Colon (tissue), 2 donors: Measurements from ENCODE around the gene NRG3.

Experiments
- FAIRE-seq: peaks from 2 replicates; lab custom pipeline; 2012; peaks lifted over from hg19 to GRCh38; lab: Jason Lieb, UNC
- donor health status: control.
- donor health status: control.

NRG3 gene

DNA sequence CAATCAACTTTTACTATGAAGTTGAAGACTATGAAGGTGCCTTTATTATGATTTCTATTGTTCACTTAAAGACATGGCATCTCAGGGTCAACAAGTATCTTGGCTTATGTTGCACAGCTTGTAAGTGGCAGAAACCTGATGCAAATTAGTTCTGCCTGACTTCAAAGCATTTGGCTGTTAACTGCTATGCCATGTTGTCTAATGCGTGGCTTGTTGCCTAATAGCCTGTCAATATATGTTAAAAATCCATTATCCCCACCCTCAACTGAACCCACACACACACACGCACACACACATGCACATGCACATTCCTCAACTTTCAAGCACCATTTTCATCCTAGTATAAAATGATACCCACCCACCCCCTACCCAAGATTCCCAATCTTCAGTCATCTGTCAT is 217.1 kb downstream of the NRG3 start:
- no peak for FAIRE-seq

DNA sequence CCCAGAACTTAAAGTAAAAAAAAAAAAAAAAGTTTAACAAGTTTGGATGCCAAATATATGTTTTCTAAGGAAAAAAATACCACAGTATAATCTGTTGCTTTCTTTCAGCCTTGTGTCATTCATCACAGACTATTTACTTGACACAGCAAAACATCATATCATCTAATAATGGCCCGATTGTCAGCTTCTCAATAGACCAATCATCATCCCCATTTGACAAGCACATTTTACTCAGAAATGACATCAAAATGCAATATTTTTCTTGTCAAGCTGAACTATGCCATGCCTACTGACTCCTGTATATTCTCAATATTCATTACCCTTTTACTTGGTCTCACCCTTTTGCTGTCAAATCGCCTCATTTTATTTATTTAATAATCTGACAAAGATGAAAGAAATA is 249.7 kb downstream of the NRG3 start:
- FAIRE-seq, result no peak

DNA sequence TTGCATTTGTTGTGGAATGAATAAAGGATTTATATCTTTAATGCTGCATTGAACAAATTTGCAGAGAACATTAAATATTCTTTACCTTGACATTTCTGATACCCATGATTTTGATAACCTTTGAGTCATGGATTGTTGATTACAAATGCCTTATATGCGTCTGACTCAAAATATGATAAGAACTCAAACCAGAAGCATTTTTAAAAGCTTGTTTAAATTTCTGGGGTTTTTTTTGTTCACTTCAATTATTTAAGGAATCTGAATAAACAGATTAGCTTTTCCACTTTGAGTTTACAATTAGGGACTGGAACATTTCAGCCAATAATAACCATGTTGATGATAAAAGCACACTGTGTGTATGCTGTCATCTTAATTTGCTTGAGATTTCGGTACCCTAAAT is 253.5 kb downstream of the NRG3 start:
- no peak for FAIRE-seq

DNA sequence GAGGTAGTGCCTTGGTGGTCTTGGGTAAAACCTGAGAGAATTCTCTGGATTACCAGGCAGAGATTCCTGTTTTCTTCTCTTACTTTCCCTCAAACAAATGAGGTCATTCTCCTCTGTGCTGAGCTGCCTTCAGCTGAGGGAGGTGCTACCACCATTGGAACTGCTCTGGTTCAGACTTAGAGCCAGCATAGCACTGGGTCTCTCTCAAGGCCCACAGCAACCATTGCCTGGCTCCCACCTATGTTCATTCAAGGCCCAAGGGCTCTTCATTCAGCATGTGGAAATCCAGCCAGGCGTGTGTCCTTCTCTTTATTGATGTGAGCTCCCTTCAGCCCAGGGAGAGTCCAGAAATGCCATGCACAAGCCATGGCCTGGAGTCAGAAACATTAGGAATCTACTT is 261.1 kb downstream of the NRG3 start:
- FAIRE-seq, result no peak

DNA sequence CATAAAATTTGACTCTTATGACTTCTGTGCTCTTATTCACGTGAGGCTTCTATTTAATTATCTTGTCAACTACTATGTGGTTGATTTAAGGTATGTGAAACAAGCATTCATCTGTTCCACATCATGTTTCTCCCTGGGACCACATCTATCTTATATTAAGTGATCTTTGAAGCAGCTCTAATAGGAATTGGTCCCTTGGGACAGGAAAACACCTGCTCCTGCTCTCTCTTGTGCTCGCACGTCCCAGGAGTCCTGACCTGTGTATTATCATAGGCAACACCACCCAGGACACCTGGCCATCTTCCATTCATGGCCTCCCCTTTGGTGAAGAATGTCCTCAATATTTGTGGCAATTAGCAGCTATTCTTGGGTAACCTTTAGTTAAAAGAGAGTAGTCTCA is 269.2 kb downstream of the NRG3 start:
- FAIRE-seq, result no peak

DNA sequence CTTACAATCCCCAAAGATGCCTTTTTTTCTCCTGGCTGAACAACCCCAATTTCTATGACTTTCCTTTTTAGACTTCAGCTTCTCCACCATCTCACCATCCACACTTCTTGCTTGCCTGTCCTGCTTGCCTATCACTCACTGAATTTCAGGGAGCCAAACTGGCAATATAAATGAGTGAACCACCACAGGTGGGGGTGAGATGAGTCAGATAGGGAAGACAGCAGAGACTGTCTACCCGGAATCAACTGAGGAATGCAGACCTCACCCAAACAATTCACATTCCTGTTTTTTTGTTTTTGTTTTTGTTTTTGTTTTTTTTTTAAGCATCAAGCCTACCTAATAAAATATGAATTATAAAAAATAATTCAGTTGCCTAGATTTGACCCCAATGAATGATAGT is 273.8 kb downstream of the NRG3 start:
- FAIRE-seq, result no peak

DNA sequence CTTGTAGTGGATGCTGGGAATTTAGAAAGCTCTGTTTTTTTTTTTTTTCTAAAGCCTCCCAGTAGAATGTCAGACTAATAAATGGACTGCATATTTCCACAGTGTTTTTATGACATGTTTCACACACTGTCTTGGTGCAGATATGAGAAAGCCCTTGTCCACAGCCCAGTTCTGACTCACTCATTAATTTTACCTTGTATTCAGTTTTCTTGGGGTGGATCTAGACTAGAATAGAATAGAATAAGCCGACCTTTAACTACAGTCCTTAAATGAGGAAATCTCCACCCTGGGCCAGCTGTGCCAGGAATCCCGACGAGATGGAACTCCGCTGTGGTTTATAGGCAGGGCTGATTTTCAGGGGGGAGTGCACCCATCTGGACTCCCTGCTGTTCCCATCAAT is 274.7 kb downstream of the NRG3 start:
- no peak for FAIRE-seq

DNA sequence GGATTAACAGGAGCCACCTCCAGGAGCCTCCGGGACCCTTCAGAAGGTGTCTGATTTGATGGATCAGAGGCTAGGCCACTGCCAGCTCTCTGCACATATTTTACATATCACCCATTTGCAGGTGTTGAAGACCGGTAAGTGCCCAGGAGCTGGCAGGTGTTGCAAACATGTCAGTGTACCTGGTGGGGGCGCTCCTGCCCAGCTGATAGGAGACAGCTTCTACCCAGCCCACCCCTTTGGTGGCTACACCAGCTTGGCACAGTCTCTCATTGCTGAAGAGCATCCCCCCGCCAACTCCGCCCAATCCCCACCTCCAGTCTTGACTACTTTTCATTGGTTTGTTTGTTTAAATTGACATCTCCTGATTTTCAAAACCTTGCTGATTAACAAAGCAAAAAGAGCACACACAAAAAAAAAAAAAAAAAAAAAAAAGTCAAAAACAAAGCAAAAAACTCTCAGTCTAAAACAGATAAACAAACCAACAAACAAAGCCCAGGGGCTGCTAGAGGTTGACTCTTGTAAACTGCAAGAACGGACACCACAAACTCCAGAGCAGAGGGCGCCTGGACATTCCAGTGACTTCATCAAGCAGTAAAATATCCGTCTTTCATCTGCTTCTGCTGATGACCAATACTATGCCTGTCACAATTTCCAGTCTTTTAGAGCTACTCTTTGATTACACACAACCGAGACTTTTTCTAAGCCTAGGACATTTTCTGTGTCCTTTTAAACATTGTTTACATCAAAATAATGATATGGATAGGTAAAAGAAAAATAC is 275.3 kb downstream of the NRG3 start:
- no peak for FAIRE-seq

DNA sequence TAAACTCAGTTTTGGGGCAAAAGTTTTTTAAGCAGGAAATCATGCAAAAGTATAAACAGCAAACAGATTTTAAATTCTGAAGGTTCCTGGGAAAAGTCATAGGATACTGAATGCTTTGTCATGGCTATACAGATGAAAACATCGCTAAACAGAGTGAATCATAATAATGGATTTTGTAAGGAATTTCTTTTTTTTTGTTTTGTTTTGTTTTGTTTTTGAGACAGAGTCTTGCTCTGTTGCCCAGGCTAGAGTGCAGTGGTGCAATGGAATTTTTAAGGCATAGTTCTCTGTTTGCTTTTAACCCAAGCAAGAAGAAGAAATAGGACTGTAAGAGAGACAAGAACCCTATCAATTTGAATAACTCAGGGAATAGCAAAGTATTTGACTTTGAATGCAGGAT is 285.3 kb downstream of the NRG3 start:
- no peak for FAIRE-seq

DNA sequence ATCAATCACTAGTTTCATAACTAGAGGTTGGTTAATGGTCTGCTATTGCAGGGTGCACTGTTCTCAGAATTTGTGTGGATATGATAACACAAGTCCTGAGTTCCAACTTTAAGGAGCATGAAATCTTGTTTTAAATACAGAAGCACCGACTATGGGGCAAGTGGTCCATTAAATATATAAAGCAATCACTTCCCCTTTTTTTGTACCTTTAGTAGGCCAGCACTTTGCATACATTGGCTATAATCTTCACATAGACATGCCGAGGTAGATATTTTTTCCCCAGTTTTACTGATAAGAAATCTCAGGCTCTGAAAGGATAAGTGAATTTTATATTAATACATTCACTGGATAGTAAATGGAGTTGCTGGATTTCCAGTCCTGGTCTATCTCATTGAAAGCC is 286.3 kb downstream of the NRG3 start:
- FAIRE-seq, result no peak

DNA sequence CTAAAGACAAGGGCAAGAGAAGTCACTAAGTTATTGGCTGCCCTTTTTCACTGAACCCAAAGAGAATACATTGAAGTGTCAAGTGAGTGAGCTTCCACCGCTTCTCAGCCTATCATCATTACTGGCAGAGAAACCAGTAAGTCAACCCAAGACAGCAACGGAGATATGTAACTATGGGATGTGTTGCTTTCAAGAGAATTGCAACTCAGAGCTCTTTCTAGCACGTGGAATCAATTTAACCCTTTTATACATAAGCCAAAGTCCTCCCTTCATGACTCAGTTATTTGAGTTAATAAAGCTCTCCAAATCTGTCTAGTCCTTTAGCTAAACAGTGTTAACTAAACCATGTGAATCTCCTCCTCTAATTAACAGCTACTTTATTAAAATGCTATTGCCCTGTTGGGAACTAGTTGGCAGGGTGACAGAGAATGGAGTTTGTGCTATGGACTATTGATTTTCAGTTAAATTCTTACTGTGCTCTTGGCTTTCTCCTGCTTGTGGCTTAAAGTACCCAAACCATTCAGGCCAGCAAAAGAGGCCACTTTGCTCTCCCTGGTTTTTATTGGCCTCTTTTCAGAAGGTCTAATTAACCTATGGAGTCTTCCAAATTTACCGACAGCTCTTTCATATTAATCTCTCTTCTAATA is 287.7 kb downstream of the NRG3 start:
- FAIRE-seq, result no peak

DNA sequence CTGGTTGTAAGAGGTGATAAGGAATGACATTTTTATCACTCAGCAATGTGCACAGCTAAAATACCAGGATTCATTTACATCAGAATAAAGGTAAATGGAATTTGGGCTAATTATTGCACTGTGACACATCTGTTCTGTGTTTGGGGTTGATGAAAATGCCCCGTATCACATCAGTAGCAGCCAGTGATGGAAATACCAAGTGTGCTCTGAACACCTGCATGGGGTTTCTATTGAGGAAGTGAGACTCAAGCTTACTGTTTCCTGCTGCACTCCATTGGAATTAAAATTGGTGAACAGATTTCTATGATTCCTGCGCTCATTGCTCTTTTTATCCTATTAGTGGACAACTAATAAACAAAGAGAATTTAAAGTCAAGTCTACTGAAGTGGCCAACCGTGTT is 296.9 kb downstream of the NRG3 start:
- FAIRE-seq, result no peak

DNA sequence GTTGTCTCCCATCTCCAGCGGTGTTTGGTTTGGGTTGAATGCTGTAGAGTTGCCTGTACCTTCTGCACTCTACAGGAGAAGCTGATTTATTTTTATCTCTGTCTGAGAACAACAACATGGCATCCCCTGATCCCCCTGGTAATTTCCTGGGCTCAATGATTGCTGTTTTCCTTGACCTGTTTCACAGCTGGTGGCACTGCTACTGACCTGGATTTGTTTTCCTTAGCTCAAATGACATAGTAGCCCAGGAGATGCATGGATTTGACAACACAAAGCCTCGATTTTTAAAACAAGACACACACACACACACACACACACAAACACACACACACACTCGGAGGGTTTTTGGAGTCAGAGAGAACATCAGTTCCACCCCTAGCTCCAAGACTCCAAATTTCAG is 301.6 kb downstream of the NRG3 start:
- no peak for FAIRE-seq

DNA sequence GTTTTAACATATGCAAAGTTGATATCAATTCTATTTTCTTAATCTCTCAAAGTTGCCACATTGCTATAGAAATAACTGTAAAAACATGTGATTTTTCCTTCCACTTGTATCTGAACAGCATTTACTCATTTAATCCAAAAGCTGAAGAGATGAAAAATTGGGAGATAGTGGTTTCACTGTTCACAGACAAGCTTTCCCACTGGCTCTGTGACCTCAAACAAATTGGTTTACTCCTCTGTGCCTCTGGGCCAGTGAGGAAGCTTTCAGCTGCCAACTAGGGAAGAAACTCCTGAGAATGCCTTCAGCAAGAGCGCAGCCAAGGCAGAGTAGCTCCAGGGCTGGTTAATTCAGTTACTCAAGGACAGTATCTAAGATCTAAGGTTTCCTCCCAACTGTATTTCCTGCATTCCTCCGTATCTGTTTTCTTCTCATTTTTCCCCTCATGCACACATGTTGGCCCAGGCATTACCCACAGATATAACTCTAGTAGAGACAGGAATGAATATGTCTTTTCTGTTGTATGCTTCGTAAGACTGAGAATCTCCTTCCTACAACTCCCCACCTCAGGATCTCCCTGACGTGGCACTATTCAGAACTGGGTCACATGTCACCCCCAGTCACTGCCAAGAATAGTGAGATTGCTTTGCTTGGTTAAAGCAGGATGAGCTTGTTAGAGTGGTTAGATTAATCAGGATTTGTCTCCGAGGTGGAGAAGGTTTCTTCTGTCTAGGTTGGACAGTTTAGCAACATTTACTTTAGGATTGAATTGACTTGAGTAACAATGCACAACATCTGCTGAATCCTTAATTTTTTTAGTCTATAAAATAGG is 315.7 kb downstream of the NRG3 start:
- no peak for FAIRE-seq

DNA sequence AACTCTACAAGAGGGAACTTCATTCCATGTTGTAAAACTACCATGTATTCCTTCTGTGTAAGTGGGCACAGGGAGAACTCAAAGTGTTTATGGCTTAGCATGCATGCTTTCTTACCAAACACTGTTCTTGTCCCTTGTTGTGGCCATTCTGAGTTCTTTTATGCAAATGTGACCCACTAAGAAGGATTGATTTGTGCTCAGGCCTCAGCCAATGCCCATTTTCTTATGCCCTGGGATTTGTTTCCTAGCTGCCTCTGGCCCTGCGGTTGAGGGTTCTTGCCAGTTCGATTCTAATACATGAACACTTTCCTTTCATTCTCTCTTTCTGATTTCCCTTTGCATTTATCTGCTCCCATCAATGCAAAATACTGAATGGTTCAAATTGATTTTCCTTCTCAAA is 316.7 kb downstream of the NRG3 start:
- FAIRE-seq, result no peak

DNA sequence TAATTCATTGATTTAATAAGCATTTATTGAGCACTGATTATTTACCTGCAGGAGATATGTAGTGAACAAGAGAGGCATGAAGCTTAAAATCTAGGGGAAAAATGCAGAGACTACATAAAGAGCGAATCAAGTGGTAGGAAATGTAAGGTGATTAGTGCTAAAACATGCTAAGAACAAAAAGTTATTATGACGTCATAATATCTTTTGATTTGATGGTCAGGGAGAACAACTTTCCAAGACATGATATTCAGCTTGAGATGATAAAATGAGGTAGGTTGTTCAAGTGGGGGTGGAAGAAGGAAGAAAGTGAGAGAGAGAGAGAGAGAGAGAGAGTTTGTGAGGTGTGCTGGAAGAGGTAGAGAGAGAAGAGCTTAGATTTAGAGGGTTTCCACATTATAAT is 317.7 kb downstream of the NRG3 start:
- no peak for FAIRE-seq

DNA sequence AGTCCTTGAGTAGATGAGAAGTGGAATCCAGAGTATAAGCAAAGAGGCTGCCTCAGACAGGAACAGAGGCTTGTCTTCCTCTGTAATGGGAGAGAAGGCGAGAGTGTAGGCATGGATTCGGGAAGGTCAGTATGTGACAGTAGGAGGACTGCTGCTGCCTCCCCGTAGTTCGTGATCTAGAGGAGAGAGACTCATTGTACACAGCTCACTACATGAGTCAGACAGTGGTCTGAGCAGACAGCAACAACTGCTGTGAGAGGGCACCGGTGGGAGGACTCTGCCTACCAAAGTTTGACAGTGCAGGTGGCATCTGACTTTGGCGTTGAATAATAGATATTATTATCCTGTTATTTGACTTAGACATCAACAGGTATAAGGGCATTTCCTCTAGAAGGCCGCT is 319.4 kb downstream of the NRG3 start:
- no peak for FAIRE-seq

DNA sequence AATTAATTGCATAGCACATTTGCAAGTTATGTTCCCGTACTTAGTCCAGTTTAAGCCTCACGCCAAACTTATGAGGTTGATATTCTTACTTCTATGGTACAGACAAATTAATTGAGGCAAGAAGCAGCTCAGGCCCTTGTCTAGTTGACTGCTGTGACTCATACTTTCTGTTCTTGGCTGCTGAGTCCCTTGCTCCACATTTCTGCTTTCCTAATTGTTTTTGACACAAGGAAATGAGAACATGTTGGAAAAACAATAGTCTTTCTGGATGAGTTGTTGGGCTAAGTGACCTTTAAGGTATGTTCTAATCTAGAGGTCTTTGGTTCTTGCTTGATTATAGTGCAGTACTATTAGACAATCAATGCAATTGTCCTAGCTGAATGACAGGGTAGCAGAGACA is 331.8 kb downstream of the NRG3 start:
- no peak for FAIRE-seq

DNA sequence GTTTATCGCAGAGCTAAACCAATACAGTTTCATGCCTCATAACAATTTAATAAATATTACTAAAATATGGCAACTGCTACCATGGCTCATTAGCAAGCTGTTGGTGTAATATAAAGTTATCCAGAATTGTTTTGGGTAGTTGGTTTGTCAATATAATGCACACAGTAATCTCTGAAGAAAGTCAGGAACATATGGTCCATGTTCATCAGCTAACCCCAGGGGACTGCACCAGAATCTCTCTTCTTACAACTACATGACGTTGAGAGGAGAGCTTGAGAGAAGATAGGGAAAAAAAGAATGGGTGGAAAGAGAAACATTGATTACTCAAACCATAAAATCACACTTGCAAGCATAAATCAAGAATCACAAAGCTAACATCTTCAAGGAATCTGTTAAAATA is 333.7 kb downstream of the NRG3 start:
- FAIRE-seq, result no peak

DNA sequence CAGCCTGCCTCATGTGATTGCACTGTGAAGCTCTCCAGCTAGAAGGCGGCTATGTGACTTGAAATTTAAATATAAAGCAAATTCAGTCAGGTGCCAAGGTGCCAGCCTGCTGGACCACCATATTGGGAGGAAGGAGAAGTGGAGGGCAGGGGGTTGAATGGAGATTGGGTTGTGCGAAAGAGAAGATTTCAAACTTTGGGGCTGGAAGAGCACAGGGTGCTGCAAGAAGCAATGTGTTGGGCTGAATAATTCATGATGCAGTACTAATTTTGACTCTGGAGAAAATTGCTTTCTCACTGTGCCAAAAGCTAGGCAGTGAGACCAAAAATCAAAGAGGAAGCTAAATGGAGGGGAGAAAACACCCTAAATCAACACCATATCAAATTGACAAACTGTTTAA is 335.3 kb downstream of the NRG3 start:
- FAIRE-seq, result no peak

DNA sequence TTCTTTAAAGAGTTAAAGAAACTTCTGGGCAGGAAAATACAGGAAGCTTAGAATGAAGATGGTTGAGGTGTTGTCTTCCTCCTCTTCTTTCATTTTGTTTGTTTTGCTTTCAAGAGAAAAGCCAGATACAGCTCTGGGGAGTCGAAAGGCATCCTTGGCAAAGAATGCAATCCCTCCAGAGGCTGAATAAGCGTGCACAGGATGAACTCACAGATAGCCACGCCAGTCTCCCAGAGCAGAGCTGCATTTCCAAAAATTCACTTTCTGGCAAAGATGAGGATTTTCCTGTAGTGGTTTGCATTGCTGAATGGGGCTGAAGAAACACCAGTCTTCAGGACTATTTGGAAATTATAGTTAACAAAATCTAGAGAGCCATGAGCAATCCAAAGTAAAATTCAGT is 336.4 kb downstream of the NRG3 start:
- FAIRE-seq, result no peak

DNA sequence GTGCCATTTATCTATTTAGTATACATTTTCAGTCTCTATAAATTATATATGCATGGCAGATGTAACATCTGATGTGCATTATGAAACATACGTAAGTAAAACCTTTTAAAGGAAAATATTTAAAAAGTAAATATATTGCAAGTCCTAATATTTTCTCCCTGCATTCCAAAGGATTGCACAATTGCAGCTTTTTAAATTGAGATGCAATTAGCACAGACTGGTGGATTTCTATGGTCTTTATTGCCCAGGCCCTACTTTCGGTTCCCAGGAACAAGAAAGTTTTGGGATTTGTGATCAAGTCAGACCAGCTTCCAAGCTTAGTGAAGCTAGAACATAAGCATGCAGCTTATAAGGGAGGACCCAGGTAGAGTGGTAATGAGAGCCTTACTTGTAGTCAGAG is 337.8 kb downstream of the NRG3 start:
- no peak for FAIRE-seq

DNA sequence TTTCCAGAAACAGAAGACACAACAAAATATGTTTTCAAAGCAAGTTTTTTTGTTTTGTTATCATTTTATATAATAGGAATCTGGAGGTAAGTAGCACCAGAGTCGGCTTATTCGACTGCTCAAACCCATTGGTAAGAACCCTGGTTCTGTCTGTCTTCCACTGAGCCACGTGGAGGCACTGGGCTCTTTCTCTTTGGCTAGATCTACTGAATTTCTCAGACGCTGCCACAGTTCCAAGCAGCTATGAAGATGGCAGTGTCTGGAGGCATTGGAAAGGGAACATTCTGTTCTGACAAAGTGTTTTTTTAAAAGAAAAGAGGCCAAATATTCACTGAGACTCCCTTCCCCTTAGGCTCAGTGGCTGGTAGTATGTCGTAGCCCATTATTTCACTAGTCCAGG is 338.8 kb downstream of the NRG3 start:
- FAIRE-seq, result no peak
